LNCAP (cell line): ENCODE results near the gene ZNF552.

Experiments
- CTCF ChIP-seq: fragments of 450-650 bp; IDR thresholded peaks from 2 replicates; pipeline ENCODE4 v1.5.1; 2017; ENCODE audit warnings: mild to moderate bottlenecking

Gene ZNF552

GRCh38 chr19:57820599-57820998 lies 5.9 kb upstream of the ZNF552 start:
- TF ChIP-seq CTCF, result no peak

- no peak for TF ChIP-seq CTCF
These were observed 4.9 kb upstream of the ZNF552 start for GRCh38 chr19:57819475-57820148.

- no peak for TF ChIP-seq CTCF
These were observed 3.7 kb upstream of the ZNF552 start for GRCh38 chr19:57818378-57818777.

DNA sequence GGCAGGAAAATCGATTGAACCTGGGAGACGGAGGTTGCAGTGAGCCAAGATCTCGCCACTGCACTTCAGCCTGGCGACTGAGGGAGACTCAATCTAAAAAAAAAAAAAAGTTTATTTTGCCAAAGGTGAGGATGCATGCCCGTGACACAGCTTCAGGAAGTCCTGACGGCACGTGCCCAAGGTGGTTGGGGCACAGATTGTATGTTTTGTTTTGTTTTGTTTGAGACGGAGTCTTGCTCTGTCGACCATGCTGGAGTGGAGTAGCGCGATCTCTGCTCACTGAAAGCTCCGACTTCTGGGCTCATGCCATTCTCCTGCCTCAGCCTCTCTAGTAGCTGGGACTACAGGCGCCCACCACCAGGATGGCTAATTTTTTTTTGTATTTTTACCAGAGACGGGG lies 3.3 kb upstream of the ZNF552 start:
- TF ChIP-seq CTCF, result no peak

- TF ChIP-seq CTCF, result no peak
These were observed 1.9 kb upstream of the ZNF552 start for GRCh38 chr19:57816652-57817051.

- TF ChIP-seq CTCF, result no peak
These were observed 748 bp upstream of the ZNF552 start for GRCh38 chr19:57815247-57816075.

DNA sequence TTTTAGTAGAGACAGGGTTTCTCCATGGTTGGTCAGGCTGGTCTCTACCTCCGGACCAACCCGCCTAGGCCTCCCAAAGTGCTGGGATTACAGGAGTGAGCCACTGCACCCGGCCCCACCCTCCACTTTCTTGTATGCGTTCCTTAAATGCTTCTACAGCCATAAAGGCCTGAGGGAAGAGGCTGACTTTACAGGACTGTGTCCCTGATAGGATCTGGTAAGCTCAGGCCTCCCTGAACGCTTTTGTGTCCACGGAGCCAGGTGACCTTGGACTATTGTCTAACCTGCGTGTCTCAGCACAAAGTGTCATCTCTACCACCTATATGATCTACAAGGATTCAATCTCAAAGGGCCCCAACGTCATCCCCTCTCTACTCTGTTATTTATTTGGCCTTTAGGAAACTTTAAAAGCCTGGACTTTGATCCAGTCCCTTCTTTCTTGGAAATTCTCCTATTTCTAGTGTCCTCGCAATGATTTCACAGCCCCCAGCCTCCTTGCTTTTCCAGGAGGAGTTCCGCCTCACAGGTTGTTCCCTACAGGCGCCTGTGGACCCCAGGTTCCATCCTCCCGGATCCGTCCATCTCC lies 701 bp downstream of the ZNF552 start:
- no peak for TF ChIP-seq CTCF
